Adrenal gland (tissue), 5 donors: ENCODE data around the gene BIRC7.

Source experiments
- POLR2A ChIP-seq, 2 donors: fragments of 450-650 bp; IDR thresholded peaks; one replicate each; pipeline ENCODE4 v1.6.1; 2017; ENCODE audit warnings: antibody characterized with exemption in 2 of 2, mild to moderate bottlenecking in 2 of 2, moderate library complexity in 1 of 2
- TF ChIP-seq, protein P1 (sequence below), 6 experiments: fragments of 450-650 bp in 4 of 6; fragments of 200-600 bp in 2 of 6; sonication (generic) in 1 of 6; IDR thresholded peaks; 1 replicate in 5 of 6; 2 replicates in 1 of 6; pipeline versions ENCODE4 v1.5.1 to v1.8.0; 2016 to 2021; ENCODE audit warnings: antibody characterized with exemption in 6 of 6, mild to moderate bottlenecking in 2 of 6, moderate library complexity in 1 of 6
- donor health status: DM: no; HTN: no; CAD: no.

- TF ChIP-seq, protein P1, sequence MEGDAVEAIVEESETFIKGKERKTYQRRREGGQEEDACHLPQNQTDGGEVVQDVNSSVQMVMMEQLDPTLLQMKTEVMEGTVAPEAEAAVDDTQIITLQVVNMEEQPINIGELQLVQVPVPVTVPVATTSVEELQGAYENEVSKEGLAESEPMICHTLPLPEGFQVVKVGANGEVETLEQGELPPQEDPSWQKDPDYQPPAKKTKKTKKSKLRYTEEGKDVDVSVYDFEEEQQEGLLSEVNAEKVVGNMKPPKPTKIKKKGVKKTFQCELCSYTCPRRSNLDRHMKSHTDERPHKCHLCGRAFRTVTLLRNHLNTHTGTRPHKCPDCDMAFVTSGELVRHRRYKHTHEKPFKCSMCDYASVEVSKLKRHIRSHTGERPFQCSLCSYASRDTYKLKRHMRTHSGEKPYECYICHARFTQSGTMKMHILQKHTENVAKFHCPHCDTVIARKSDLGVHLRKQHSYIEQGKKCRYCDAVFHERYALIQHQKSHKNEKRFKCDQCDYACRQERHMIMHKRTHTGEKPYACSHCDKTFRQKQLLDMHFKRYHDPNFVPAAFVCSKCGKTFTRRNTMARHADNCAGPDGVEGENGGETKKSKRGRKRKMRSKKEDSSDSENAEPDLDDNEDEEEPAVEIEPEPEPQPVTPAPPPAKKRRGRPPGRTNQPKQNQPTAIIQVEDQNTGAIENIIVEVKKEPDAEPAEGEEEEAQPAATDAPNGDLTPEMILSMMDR (IDR thresholded peaks at IDR 0.05): no peak
- TF ChIP-seq POLR2A (IDR thresholded peaks at IDR 0.05): no peak
Measured at GRCh38 chr20:63196768-63197470, 38.8 kb upstream of the BIRC7 start.
